Measurements from ENCODE around the gene KRT33A. TPM values are rescaled to one million over a fixed set of nuclear protein-coding genes. Genes with fewer than 3 reads are reported as not detected.

Gene KRT33A
- total and polyA plus RNA-seq, 2 experiments from 2014 or later = not detected

DNA sequence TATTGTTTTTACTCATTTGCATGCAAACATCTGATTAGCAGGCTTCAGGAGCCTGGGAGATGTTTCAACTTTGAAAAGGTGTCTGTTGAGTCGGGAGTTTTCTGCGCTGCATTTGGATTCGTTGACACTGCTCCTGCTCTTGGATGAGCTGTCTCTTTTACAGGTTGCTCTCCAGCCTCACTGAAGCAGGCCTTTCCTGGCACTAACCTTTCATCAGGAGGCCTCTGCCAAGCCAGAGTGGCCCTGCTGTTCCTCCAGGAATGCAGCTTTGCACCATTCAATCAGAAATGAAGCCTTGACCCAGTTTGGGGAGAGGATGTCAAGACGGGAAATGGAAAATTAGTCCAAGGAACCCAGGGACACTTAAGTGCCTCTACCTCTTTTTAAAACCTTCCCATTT, 47.6 kb downstream of the KRT33A start (continued):
- TF ChIP-seq, protein P1, sequence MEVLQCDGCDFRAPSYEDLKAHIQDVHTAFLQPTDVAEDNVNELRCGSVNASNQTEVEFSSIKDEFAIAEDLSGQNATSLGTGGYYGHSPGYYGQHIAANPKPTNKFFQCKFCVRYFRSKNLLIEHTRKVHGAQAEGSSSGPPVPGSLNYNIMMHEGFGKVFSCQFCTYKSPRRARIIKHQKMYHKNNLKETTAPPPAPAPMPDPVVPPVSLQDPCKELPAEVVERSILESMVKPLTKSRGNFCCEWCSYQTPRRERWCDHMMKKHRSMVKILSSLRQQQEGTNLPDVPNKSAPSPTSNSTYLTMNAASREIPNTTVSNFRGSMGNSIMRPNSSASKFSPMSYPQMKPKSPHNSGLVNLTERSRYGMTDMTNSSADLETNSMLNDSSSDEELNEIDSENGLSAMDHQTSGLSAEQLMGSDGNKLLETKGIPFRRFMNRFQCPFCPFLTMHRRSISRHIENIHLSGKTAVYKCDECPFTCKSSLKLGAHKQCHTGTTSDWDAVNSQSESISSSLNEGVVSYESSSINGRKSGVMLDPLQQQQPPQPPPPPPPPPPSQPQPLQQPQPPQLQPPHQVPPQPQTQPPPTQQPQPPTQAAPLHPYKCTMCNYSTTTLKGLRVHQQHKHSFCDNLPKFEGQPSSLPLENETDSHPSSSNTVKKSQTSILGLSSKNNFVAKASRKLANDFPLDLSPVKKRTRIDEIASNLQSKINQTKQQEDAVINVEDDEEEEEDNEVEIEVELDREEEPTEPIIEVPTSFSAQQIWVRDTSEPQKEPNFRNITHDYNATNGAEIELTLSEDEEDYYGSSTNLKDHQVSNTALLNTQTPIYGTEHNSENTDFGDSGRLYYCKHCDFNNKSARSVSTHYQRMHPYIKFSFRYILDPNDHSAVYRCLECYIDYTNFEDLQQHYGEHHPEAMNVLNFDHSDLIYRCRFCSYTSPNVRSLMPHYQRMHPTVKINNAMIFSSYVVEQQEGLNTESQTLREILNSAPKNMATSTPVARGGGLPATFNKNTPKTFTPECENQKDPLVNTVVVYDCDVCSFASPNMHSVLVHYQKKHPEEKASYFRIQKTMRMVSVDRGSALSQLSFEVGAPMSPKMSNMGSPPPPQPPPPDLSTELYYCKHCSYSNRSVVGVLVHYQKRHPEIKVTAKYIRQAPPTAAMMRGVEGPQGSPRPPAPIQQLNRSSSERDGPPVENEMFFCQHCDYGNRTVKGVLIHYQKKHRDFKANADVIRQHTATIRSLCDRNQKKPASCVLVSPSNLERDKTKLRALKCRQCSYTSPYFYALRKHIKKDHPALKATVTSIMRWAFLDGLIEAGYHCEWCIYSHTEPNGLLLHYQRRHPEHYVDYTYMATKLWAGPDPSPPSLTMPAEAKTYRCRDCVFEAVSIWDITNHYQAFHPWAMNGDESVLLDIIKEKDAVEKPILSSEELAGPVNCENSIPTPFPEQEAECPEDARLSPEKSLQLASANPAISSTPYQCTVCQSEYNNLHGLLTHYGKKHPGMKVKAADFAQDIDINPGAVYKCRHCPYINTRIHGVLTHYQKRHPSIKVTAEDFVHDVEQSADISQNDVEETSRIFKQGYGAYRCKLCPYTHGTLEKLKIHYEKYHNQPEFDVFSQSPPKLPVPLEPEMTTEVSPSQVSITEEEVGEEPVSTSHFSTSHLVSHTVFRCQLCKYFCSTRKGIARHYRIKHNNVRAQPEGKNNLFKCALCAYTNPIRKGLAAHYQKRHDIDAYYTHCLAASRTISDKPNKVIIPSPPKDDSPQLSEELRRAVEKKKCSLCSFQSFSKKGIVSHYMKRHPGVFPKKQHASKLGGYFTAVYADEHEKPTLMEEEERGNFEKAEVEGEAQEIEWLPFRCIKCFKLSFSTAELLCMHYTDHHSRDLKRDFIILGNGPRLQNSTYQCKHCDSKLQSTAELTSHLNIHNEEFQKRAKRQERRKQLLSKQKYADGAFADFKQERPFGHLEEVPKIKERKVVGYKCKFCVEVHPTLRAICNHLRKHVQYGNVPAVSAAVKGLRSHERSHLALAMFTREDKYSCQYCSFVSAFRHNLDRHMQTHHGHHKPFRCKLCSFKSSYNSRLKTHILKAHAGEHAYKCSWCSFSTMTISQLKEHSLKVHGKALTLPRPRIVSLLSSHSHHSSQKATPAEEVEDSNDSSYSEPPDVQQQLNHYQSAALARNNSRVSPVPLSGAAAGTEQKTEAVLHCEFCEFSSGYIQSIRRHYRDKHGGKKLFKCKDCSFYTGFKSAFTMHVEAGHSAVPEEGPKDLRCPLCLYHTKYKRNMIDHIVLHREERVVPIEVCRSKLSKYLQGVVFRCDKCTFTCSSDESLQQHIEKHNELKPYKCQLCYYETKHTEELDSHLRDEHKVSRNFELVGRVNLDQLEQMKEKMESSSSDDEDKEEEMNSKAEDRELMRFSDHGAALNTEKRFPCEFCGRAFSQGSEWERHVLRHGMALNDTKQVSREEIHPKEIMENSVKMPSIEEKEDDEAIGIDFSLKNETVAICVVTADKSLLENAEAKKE (CRISPR knock-in tag; IDR thresholded peaks at IDR 0.05) = no peak
- no peak for TF ChIP-seq NANOG (IDR thresholded peaks at IDR 0.05; ENCODE audit: borderline replicate concordance)
- no peak for TF ChIP-seq EZH2 (IDR thresholded peaks at IDR 0.05; ENCODE audit: low read depth, unreplicated experiment)
- no peak for TF ChIP-seq ZNF331 (CRISPR knock-in tag; IDR thresholded peaks at IDR 0.05; ENCODE audit: low read depth)
- TF ChIP-seq EZH2phosphoT487 (IDR thresholded peaks at IDR 0.05; ENCODE audit: unreplicated experiment) = no peak

DNA sequence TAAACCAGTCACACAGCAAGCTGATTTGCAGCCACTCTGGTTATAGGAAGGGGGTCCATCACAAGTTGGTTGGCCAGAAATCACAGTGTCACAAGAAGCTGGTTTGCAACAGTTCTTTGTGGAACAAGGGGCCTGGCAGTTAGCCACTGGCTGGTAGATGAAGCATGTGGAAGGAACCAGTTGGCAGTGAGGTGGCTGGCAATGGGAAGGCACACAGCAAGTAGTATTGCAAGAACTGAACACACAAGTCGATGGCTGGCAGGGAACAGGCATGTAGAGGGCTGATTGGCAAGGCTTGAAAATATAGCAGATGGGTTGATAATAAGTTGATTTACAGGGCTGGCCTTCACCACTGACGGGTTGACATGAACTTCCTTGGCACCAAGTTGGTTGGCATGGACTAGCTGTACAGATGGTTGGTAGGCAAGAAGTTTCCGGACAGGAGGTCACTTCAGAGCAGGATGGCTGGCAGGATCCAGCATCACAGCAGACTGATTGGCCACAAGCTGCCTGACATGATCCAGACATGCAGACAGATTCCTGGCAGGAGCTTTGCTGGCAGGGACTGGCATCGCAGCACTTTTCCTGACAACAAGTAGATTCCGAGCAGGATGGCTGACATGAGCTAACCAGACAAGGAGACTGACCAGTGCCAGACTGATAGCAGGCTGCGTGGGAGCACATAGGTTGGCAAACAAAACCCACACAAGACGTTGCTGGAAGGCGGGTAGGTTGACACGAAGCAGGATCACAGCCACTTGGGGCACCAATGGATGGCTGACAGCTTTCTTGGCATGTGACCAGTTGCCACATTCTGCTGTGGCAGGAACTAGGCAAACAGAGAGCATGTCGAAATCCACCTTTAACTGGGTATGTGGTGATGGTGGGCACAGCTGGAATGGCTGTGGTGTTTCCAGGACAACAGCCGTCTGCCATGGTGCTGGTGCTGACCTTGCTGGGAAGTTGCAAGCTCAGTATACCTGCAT, 48.4 kb downstream of the KRT33A start, which contains the start of gene KRTAP29-1:
KRTAP29-1 (minus strand) TSS at position 936 of the 986 bp plus-strand sequence; CDS start at position 936, 0 bp downstream.
- no peak within 1 kb of the TSS for H3K4me2 ChIP-seq
- no peaks in the 10 kb centered on the region for H3K9me2 ChIP-seq (ENCODE audit: insufficient read depth)
- H3K27ac ChIP-seq (ENCODE audit: low read depth) = no peak within 1 kb of the TSS
- DNase-seq (ENCODE audit: low spot score) (no peak), ATAC-seq (no peak)
- no peaks in the 10 kb centered on the region for H3K4me1 Mint-ChIP-seq
- no peaks in the 10 kb centered on the region; the same call in 1 of the 2 replicates for H3K36me3 ChIP-seq (ENCODE audit: insufficient read depth)
- H3F3A ChIP-seq (replicated peaks; ENCODE audit: low read depth) = no peaks in the 10 kb centered on the region
- H3K4me3 ChIP-seq = no peak within 1 kb of the TSS
- no peaks in the 10 kb centered on the region; the same call in 2 of the 3 replicates for H3K9me3 Mint-ChIP-seq
- H3K79me2 ChIP-seq (replicated peaks; ENCODE audit: insufficient read depth) = no peaks in the 10 kb centered on the region
- no peaks in the 10 kb centered on the region for H3K4me1 ChIP-seq (ENCODE audit: insufficient read depth)
- no peaks in the 10 kb centered on the region for H3K27me3 ChIP-seq (ENCODE audit: insufficient read depth)
- no peaks in the 10 kb centered on the region for H4K20me1 ChIP-seq (replicated peaks; ENCODE audit: insufficient read depth)
- H3K27ac Mint-ChIP-seq = no peak within 1 kb of the TSS
- TF ChIP-seq JUNB (IDR thresholded peaks at IDR 0.05; ENCODE audit: unreplicated experiment) = no peak
- TF ChIP-seq, protein P2, sequence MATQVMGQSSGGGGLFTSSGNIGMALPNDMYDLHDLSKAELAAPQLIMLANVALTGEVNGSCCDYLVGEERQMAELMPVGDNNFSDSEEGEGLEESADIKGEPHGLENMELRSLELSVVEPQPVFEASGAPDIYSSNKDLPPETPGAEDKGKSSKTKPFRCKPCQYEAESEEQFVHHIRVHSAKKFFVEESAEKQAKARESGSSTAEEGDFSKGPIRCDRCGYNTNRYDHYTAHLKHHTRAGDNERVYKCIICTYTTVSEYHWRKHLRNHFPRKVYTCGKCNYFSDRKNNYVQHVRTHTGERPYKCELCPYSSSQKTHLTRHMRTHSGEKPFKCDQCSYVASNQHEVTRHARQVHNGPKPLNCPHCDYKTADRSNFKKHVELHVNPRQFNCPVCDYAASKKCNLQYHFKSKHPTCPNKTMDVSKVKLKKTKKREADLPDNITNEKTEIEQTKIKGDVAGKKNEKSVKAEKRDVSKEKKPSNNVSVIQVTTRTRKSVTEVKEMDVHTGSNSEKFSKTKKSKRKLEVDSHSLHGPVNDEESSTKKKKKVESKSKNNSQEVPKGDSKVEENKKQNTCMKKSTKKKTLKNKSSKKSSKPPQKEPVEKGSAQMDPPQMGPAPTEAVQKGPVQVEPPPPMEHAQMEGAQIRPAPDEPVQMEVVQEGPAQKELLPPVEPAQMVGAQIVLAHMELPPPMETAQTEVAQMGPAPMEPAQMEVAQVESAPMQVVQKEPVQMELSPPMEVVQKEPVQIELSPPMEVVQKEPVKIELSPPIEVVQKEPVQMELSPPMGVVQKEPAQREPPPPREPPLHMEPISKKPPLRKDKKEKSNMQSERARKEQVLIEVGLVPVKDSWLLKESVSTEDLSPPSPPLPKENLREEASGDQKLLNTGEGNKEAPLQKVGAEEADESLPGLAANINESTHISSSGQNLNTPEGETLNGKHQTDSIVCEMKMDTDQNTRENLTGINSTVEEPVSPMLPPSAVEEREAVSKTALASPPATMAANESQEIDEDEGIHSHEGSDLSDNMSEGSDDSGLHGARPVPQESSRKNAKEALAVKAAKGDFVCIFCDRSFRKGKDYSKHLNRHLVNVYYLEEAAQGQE (IDR thresholded peaks at IDR 0.05; ENCODE audit: unreplicated experiment) = no peak
- H3K36me3 Mint-ChIP-seq (ENCODE audit: low read depth) = no peaks in the 10 kb centered on the region
- H3K4me3 Mint-ChIP-seq = no peak within 1 kb of the TSS
- H2AFZ ChIP-seq = 0 out of 2 replicates have a peak within 1 kb of the TSS, but pooled peaks have one; percentile 23
- peaks cover 2% of the 10 kb centered on the region for H3K27me3 Mint-ChIP-seq (ENCODE audit: insufficient read depth, low read depth, poor library complexity)

Data from GM23338 (cell line).